B cell (primary cell): ENCODE measurements around the gene KYAT1. TPM values are rescaled to one million over a fixed set of nuclear protein-coding genes. Genes with fewer than 3 reads are reported as not detected.

Experiments
- ATAC-seq: fragments of 200-7000 bp; cut with Tn5 transposase; one replicate; pipeline ENCODE4 v1.10.0; 2021; ENCODE audit warnings: low read depth, mild to moderate bottlenecking, moderate number of reproducible peaks, moderate library complexity
- CTCF ChIA-PET: fragments of 350-600 bp; sonication (Branson Sonifier 250); formaldehyde crosslinking; loops from one replicate; lab custom pipeline; 2021; ENCODE audit warnings: antibody characterized with exemption, inconsistent platforms; lab: Charles Lee
- POLR2A ChIA-PET: fragments of 350-600 bp; sonication (Branson Sonifier 250); formaldehyde crosslinking; loops from one replicate; lab custom pipeline; 2021; ENCODE audit warnings: antibody characterized with exemption; lab: Charles Lee
- DNase-seq: peaks from one replicate; pipeline ENCODE4 v3.0.0; 2013
- H2AFZ ChIP-seq: 2 replicates; pipeline ENCODE4 v1.6.1; 2012; ENCODE audit warnings: mild to moderate bottlenecking, low read depth, low read length; ENCODE audit not compliant: insufficient read depth, poor library complexity, severe bottlenecking
- H3K27ac ChIP-seq, 2 donors: 1 replicate in 1 of 2; 2 replicates in 1 of 2; pipeline ENCODE4 v1.5.1; 2012 to 2013; ENCODE audit warnings: low read length in 2 of 2, mild to moderate bottlenecking in 2 of 2, moderate library complexity in 1 of 2
- H3K27me3 ChIP-seq, 4 experiments: fragments of 200-600 bp in 1 of 4; sonication (generic) in 1 of 4; replicated peaks in 1 of 4; 1 replicate in 2 of 4; 2 replicates in 2 of 4; pipeline versions ENCODE4 v1.6.1 to v1.7.0; 2013 to 2016; ENCODE audit warnings: low read length in 3 of 4, mild to moderate bottlenecking in 2 of 4, mixed read lengths in 1 of 4, moderate library complexity in 1 of 4; ENCODE audit not compliant: insufficient read depth in 4 of 4, control insufficient read depth in 3 of 4; ENCODE audit errors: control extremely low read depth in 1 of 4
- H3K36me3 ChIP-seq, 2 experiments: replicated peaks in 1 of 2; 1 replicate in 1 of 2; 2 replicates in 1 of 2; pipeline versions ENCODE4 v1.6.1 to v1.7.1; 2013; ENCODE audit warnings: low read length in 1 of 2; ENCODE audit not compliant: insufficient read depth in 2 of 2, control insufficient read depth in 1 of 2; ENCODE audit errors: control extremely low read depth in 1 of 2, extremely low read depth in 1 of 2
- H3K4me1 ChIP-seq, 2 donors: fragments of 200-600 bp in 1 of 2; sonication (generic) in 1 of 2; 1 replicate in 1 of 2; 2 replicates in 1 of 2; pipeline versions ENCODE4 v1.5.1 to v1.6.1; 2013 to 2017; ENCODE audit warnings: low read length in 2 of 2; ENCODE audit not compliant: control insufficient read depth in 2 of 2, insufficient read depth in 2 of 2
- H3K4me2 ChIP-seq: replicated peaks from 2 replicates; pipeline ENCODE3; 2012; ENCODE audit warnings: mild to moderate bottlenecking, low read depth, low read length; ENCODE audit not compliant: poor library complexity, severe bottlenecking
- H3K4me3 ChIP-seq, 5 experiments: fragments of 200-600 bp in 1 of 5; sonication (generic) in 1 of 5; 1 replicate in 3 of 5; 2 replicates in 2 of 5; pipeline versions ENCODE4 v1.5.1 to v1.7.0; 2011 to 2016; ENCODE audit warnings: low read length in 4 of 5, mild to moderate bottlenecking in 4 of 5, low read depth in 2 of 5, control low read depth in 1 of 5, moderate library complexity in 1 of 5; ENCODE audit not compliant: insufficient read depth in 1 of 5; ENCODE audit errors: control extremely low read depth in 1 of 5, extremely low read depth in 1 of 5
- H3K79me2 ChIP-seq: fragments of 200-600 bp; sonication (generic); one replicate; pipeline ENCODE4 v1.6.0; 2016; ENCODE audit warnings: low read length; ENCODE audit not compliant: control insufficient read depth, insufficient read depth
- H3K9ac ChIP-seq: fragments of 200-600 bp; sonication (generic); 2 replicates; pipeline ENCODE4 v1.6.1; 2017; ENCODE audit warnings: mild to moderate bottlenecking, low read length, moderate library complexity
- H3K9me3 ChIP-seq, 3 donors: one replicate each; pipeline versions ENCODE4 v1.6.1 to v1.7.1; 2013; ENCODE audit warnings: low read length in 2 of 3; ENCODE audit not compliant: control insufficient read depth in 2 of 3, insufficient read depth in 1 of 3; ENCODE audit errors: control extremely low read depth in 1 of 3
- H4K20me1 ChIP-seq: 2 replicates; pipeline ENCODE4 v1.6.0; 2012; ENCODE audit warnings: mild to moderate bottlenecking, low read length; ENCODE audit not compliant: insufficient read depth, control insufficient read depth, poor library complexity, severe bottlenecking
- H3K27ac Mint-ChIP-seq: one replicate; pipeline ENCODE4 v1.8.0; 2021; ENCODE audit warnings: mixed read lengths
- H3K27me3 Mint-ChIP-seq: one replicate; pipeline ENCODE4 v1.8.0; 2021; ENCODE audit warnings: mixed read lengths
- H3K4me1 Mint-ChIP-seq: one replicate; pipeline ENCODE4 v1.8.0; 2021; ENCODE audit warnings: mixed read lengths
- H3K4me3 Mint-ChIP-seq: one replicate; pipeline ENCODE4 v1.8.0; 2021; ENCODE audit warnings: mixed read lengths
- H3K9me3 Mint-ChIP-seq: one replicate; pipeline ENCODE4 v1.8.0; 2022; ENCODE audit warnings: mixed read lengths; ENCODE audit not compliant: insufficient read depth
- EZH2 ChIP-seq: IDR thresholded peaks from 2 replicates; pipeline ENCODE4 v1.6.1; 2012; ENCODE audit warnings: borderline replicate concordance, low read depth, mild to moderate bottlenecking, moderate library complexity, low read length; ENCODE audit not compliant: insufficient read depth, poor library complexity, severe bottlenecking
- whole genome bisulfite sequencing: methylation state at CpG from one replicate; pipeline ENCODE4 v1.1.5; 2013; ENCODE audit warnings: missing lambda C conversion rate; ENCODE audit not compliant: insufficient coverage; 5-methylcytosine and 5-hydroxymethylcytosine counted together
- intact Hi-C: fragments of 100-400 bp; cut with micrococcal nuclease; formaldehyde crosslinking; loops from one replicate; pipeline ENCODE4 v1.10.0; 2022
- polyA plus RNA-seq: library from polyadenylated mRNA; depleted of rRNA; stranded (reverse); fragments of >200 nt; gene quantifications from 2 replicates; pipeline ENCODE4 v1.2.3, GENCODE V29; 2012
- total RNA-seq, 2 donors: library from RNA; stranded (reverse); fragments of 120-200 nt in 1 of 2; gene quantifications; 1 replicate in 1 of 2; 2 replicates in 1 of 2; pipeline versions ENCODE4 v1.2.3 to v1.2.4, GENCODE V29; 2013 to 2022
- TF ChIP-seq, protein P1 (sequence below): fragments of 200-600 bp; IDR thresholded peaks from one replicate; pipeline ENCODE4 v1.8.0; 2022; ENCODE audit warnings: antibody characterized with exemption, mild to moderate bottlenecking

The KYAT1 gene
- total and polyA plus RNA-seq, 2 donors (not counting 1 experiment from before 2014, with no cell fraction given): 7.0 to 16.2 TPM

DNA sequence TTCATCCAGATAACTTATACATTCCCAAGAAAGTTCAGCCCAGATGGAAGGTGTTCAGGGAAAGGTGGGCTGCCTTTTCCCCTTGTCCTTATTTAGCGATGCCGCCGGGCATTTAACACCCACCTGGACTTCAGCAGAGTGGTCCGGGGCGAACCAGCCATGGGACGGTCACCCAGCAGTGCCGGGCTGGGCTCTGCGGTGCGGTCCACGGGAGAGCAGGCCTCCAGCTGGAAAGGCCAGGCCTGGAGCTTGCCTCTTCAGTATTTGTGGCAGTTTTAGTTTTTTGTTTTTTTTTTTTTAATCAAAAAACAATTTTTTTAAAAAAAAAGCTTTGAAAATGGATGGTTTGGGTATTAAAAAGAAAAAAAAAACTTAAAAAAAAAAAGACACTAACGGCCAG, 35.0 kb upstream of the KYAT1 start:
- peaks cover 29% of the 10 kb centered on the region for H3K79me2 ChIP-seq
- Mint-ChIP-seq H3K9me3 (no peaks in the 10 kb centered on the region), H3K4me3 (no peak overlapping the region), H3K27ac (no peak overlapping the region), H3K27me3 (no peaks in the 10 kb centered on the region), H3K4me1 (peaks cover 5% of the 10 kb centered on the region)
- ChIA-PET POLR2A (no interaction called here), CTCF (no interaction called here)
- intact Hi-C loops: no loop called here
- no peak overlapping the region for H3K9ac ChIP-seq
- no peaks in the 10 kb centered on the region for H3K9me3 ChIP-seq
- H3K4me3 ChIP-seq: no peak overlapping the region
- ATAC-seq (no peak), DNase-seq (no peak)
- H3K36me3 ChIP-seq: peaks cover 0 to 24% of the 10 kb centered on the region in 2 experiments
- H3K4me1 ChIP-seq: peaks cover 3 to 9% of the 10 kb centered on the region in 2 donors
- no peak overlapping the region for H3K27ac ChIP-seq
- no peak overlapping the region for H2AFZ ChIP-seq
- peaks cover 6% of the 10 kb centered on the region for H4K20me1 ChIP-seq
- H3K4me2 ChIP-seq: no peak overlapping the region
- WGBS: 96% methylated on average over 5 of the region's 11 CpGs
- TF ChIP-seq, protein P1, sequence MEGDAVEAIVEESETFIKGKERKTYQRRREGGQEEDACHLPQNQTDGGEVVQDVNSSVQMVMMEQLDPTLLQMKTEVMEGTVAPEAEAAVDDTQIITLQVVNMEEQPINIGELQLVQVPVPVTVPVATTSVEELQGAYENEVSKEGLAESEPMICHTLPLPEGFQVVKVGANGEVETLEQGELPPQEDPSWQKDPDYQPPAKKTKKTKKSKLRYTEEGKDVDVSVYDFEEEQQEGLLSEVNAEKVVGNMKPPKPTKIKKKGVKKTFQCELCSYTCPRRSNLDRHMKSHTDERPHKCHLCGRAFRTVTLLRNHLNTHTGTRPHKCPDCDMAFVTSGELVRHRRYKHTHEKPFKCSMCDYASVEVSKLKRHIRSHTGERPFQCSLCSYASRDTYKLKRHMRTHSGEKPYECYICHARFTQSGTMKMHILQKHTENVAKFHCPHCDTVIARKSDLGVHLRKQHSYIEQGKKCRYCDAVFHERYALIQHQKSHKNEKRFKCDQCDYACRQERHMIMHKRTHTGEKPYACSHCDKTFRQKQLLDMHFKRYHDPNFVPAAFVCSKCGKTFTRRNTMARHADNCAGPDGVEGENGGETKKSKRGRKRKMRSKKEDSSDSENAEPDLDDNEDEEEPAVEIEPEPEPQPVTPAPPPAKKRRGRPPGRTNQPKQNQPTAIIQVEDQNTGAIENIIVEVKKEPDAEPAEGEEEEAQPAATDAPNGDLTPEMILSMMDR: no peak
- no peak for TF ChIP-seq EZH2
- peaks cover 0 to 1% (median 0%) of the 10 kb centered on the region in 4 experiments for H3K27me3 ChIP-seq

DNA sequence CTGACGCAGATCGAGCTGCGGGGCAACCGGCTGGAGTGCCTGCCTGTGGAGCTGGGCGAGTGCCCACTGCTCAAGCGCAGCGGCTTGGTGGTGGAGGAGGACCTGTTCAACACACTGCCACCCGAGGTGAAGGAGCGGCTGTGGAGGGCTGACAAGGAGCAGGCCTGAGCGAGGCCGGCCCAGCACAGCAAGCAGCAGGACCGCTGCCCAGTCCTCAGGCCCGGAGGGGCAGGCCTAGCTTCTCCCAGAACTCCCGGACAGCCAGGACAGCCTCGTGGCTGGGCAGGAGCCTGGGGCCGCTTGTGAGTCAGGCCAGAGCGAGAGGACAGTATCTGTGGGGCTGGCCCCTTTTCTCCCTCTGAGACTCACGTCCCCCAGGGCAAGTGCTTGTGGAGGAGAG, 34.5 kb upstream of the KYAT1 start:
- Histone ChIP-seq H3K9me3 (no peaks in the 10 kb centered on the region), H3K4me2 (no peak overlapping the region), H3K9ac (no peak overlapping the region), H3K4me3 (no peak overlapping the region), H3K79me2 (peaks cover 34% of the 10 kb centered on the region), H3K36me3 (peaks cover 0 to 24% of the 10 kb centered on the region in 2 experiments), H4K20me1 (peaks cover 12% of the 10 kb centered on the region), H3K27me3 (no peaks in the 10 kb centered on the region), H3K4me1 (peaks cover 0 to 6% of the 10 kb centered on the region in 2 donors), H3K27ac (no peak overlapping the region), H2AFZ (no peak overlapping the region)
- DNase-seq (no peak), ATAC-seq (no peak)
- ChIA-PET CTCF (interaction anchor here (1.1 kb wide), 1 partner anchor 9 kb away, joined by 3 read pairs; no protein-coding TSS in a partner anchor), POLR2A (no interaction called here)
- H3K9me3 Mint-ChIP-seq: no peaks in the 10 kb centered on the region
- H3K4me1 Mint-ChIP-seq: peaks cover 3% of the 10 kb centered on the region
- no peak overlapping the region for H3K4me3 Mint-ChIP-seq
- no peaks in the 10 kb centered on the region for H3K27me3 Mint-ChIP-seq
- intact Hi-C loops: no loop called here
- no peak for TF ChIP-seq EZH2
- TF ChIP-seq, protein P1: no peak
- H3K27ac Mint-ChIP-seq: no peak overlapping the region
- 97% methylated on average over 18 of the region's 18 CpGs for WGBS
